ENCODE results near the gene BORCS5. TPM values are rescaled to one million over a fixed set of nuclear protein-coding genes. Genes with fewer than 3 reads are reported as not detected.
A peak's percentile ranks its signal among the peaks of the same experiment; 100 is the strongest.

Gene BORCS5
- total and polyA plus RNA-seq, 10 donors = 3.3 to 25.9 (median 14.9) TPM

DNA sequence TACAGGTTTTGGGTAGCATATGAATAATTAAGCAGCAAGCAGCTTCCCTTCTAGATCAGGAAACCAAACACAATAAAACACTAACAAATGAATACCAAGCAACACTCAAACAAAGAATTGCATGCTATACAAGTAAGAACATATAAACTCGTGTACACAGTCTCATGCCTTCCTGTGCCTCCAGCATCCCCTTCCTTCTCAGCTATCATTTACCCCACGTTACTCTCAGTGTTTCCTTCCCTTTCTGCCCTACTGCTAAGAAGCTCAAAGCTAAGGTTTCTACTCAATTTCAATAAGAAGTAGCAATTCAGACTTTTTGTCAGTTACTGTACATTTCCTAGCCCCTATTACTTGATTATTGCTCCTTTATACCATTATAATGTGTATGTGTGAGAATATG is 124.8 kb downstream of the BORCS5 start:
- TF ChIP-seq POLR2A (IDR thresholded peaks at IDR 0.05) = no peak
- peak in 1 of 3 donors; percentile 44 for TF ChIP-seq POLR2AphosphoS5 (IDR thresholded peaks at IDR 0.05)
- H3K36me3 ChIP-seq = peaks cover 7 to 75% (median 29%) of the 10 kb centered on the region in 6 donors
- H3K4me3 ChIP-seq = no peak overlapping the region
- DNase-seq = no peak
- H3K9me3 ChIP-seq = no peaks in the 10 kb centered on the region
- intact Hi-C loops (cut with DNase I; ENCODE audit: low total_unique reads) = no loop called here
- peaks cover 0 to 31% (median 8%) of the 10 kb centered on the region in 6 donors for H3K4me1 ChIP-seq
- H3K27me3 ChIP-seq (replicated peaks in 1 of 7) = no peaks in the 10 kb centered on the region
- H3K27ac ChIP-seq = peak overlapping the region in 6 of 8 donors; percentile 58 to 83 (median 77)
- 10 to 34% (median 18%) methylated on average over 2 of the region's 2 CpGs for WGBS, 5 donors

DNA sequence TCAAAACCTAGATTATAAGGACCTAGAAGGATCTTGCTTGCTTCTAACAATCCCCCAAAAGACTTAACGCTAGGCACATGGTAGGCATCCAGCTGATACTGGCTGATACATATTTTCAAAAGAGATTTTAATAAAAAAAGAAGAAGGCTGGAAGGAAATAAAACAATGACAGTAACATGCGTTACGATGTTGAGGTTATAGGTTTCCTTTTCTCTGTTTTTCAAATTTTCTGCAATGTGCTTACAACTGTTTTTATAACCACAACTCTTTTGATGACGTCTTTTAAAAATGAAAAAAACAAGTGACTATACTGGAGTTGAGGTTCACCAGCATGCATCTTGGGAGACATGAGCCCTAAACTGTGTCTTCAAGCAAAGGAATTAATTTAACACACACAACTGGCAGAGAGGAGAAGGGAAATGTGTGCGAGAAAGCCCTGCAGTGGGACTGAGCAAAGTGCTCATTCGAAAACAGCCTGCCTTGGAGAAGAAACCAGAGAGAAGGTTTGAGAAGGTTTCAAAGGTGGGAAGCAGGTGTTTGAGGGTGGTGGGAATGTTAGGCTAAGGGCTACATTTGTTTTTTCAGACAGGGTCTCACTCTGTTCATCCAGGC is 125.4 kb downstream of the BORCS5 start:
- no peaks in the 10 kb centered on the region for H3K27me3 ChIP-seq (replicated peaks in 1 of 7)
- 64 to 77% (median 69%) methylated on average over 6 of the region's 6 CpGs for WGBS, 5 donors
- H3K4me3 ChIP-seq = peak overlapping the region in 1 of 8 donors; percentile 35
- TF ChIP-seq POLR2AphosphoS5 (IDR thresholded peaks at IDR 0.05) (peak in 1 of 3 donors; percentile 58), CTCF (IDR thresholded peaks at IDR 0.05 in 8 of 11, conservative IDR thresholded peaks at IDR 0.05 in 3 of 11) (no peak), POLR2A (IDR thresholded peaks at IDR 0.05) (no peak)
- H3K36me3 ChIP-seq = peaks cover 3 to 73% (median 23%) of the 10 kb centered on the region in 6 donors
- H3K9me3 ChIP-seq = no peaks in the 10 kb centered on the region
- H3K27ac ChIP-seq = peak overlapping the region; percentile 15 to 83 (median 72)
- peaks cover 0 to 35% (median 8%) of the 10 kb centered on the region in 6 donors for H3K4me1 ChIP-seq
- intact Hi-C loops (cut with DNase I; ENCODE audit: low total_unique reads) = no loop called here
- no peak for DNase-seq

DNA sequence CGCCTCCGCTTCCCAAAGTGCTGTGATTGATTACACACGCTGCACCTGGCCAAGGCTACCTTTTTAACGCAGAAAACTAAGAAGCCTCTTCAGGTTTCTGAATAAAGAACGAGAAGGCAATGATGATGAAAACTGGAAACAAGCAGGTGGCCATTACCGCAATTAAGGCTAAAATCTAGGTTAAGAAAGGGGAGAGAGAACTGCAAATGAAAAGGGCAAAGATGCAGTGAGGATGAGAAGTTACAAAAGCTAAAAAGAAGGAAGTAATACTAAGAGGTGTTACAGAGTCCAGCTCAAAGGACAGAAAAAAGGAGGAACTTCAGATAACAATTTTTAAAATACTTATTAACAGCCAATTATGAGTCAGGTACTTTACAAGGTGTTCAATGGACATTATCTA is 126.1 kb downstream of the BORCS5 start:
- peak overlapping the region in 1 of 8 donors; percentile 35 for H3K4me3 ChIP-seq

GRCh38 chr12:12483438-12483837 is 126.6 kb downstream of the BORCS5 start:
- WGBS, 5 donors = 72 to 93% (median 81%) methylated on average over 3 of the region's 3 CpGs
- peaks cover 0 to 35% (median 8%) of the 10 kb centered on the region in 6 donors for H3K4me1 ChIP-seq
- H3K36me3 ChIP-seq = peaks cover 0 to 68% (median 17%) of the 10 kb centered on the region in 6 donors
- peak overlapping the region in 7 of 8 donors; percentile 58 to 83 (median 76) for H3K27ac ChIP-seq
- no peak for TF ChIP-seq CTCF (IDR thresholded peaks at IDR 0.05 in 8 of 11, conservative IDR thresholded peaks at IDR 0.05 in 3 of 11)
- no peak for TF ChIP-seq POLR2AphosphoS5 (IDR thresholded peaks at IDR 0.05)
- TF ChIP-seq POLR2A (IDR thresholded peaks at IDR 0.05) = no peak
- no peaks in the 10 kb centered on the region for H3K9me3 ChIP-seq
- no peaks in the 10 kb centered on the region for H3K27me3 ChIP-seq (replicated peaks in 1 of 7)
- no peak for DNase-seq
- intact Hi-C loops (cut with DNase I; ENCODE audit: low total_unique reads) = no loop called here
- H3K4me3 ChIP-seq = no peak overlapping the region

More for the DNA sequence above, 126.1 kb downstream of the BORCS5 start:
- 69 to 90% (median 75%) methylated on average over 6 of the region's 6 CpGs for WGBS, 5 donors
- Histone ChIP-seq H3K27ac (peak overlapping the region; percentile 15 to 83 (median 72)), H3K27me3 (replicated peaks in 1 of 7) (no peaks in the 10 kb centered on the region), H3K36me3 (peaks cover 0 to 66% (median 17%) of the 10 kb centered on the region in 6 donors), H3K9me3 (no peaks in the 10 kb centered on the region), H3K4me1 (peaks cover 0 to 35% (median 8%) of the 10 kb centered on the region in 6 donors)
- TF ChIP-seq POLR2AphosphoS5 (IDR thresholded peaks at IDR 0.05) = no peak
- no peak for TF ChIP-seq POLR2A (IDR thresholded peaks at IDR 0.05)
- TF ChIP-seq CTCF (IDR thresholded peaks at IDR 0.05 in 8 of 11, conservative IDR thresholded peaks at IDR 0.05 in 3 of 11) = no peak
- no peak for DNase-seq
- intact Hi-C loops (cut with DNase I; ENCODE audit: low total_unique reads) = no loop called here
